T-helper 1 cell treated with Interleukin-12 subunit alpha and Interleukin-12 subunit beta and Interleukin-4 antibody, amounts not matched to agents 30 ng/mL and 1 ng/mL, for 36 hours (primary cell): Measurements from ENCODE around the gene KNSTRN. TPM values are rescaled to one million over a fixed set of nuclear protein-coding genes. Genes with fewer than 3 reads are reported as not detected.

ENCODE experiments used
- intact Hi-C: fragments of 100-400 bp; cut with micrococcal nuclease; formaldehyde crosslinking; loops from one replicate; pipeline ENCODE4 v1.15.1; 2024
- total RNA-seq: library from RNA; stranded (reverse); gene quantifications from 2 replicates; pipeline ENCODE4 v1.2.3, GENCODE V29; 2022

The KNSTRN gene
- 38.0 and 42.7 TPM in 2 replicates for total RNA-seq

- intact Hi-C loops: loop anchor here (1.0 to 5.0 kb wide), 11 partner anchors 15 to 379 kb away; partner anchors contain the start of genes CCDC32, DISP2, GCHFR and INAFM2
Observed at GRCh38 chr15:40382580-40383456, at the start of gene KNSTRN. Gene KNSTRN, plus strand, starts transcription at chr15:40382721. Its CDS starts 115 bp downstream, at chr15:40382836.

GRCh38 chr15:40333922-40334492 lies 48.5 kb upstream of the KNSTRN start:
- intact Hi-C loops: no loop called here

GRCh38 chr15:40334541-40334940 lies 48.0 kb upstream of the KNSTRN start:
- intact Hi-C loops: no loop called here

GRCh38 chr15:40334941-40335795 lies 47.4 kb upstream of the KNSTRN start:
- intact Hi-C loops: no loop called here

- intact Hi-C loops: no loop called here
Observed at GRCh38 chr15:40335938-40336743, 46.4 kb upstream of the KNSTRN start.

- intact Hi-C loops: no loop called here
Observed at GRCh38 chr15:40336744-40337122, 45.8 kb upstream of the KNSTRN start.

GRCh38 chr15:40337597-40337996 lies 44.9 kb upstream of the KNSTRN start:
- intact Hi-C loops: no loop called here

- intact Hi-C loops: loop anchor here (1.0 kb wide), 3 partner anchors 17 to 59 kb away; partner anchors contain the start of gene PLCB2
Observed at GRCh38 chr15:40338041-40338657, 44.4 kb upstream of the KNSTRN start.

- intact Hi-C loops: loop anchor here (1.0 kb wide), 3 partner anchors 18 to 60 kb away; partner anchors contain the start of gene PLCB2
Observed at GRCh38 chr15:40338921-40339620, 43.5 kb upstream of the KNSTRN start.

GRCh38 chr15:40339621-40339945 lies 42.9 kb upstream of the KNSTRN start:
- intact Hi-C loops: no loop called here

- intact Hi-C loops: no loop called here
Observed at GRCh38 chr15:40340038-40340739, 42.3 kb upstream of the KNSTRN start.

- intact Hi-C loops: no loop called here
Observed at GRCh38 chr15:40340740-40341400, 41.7 kb upstream of the KNSTRN start, which contains the start of gene CCDC9B. Gene CCDC9B, minus strand, starts transcription at chr15:40340939. Its CDS starts 120 bp downstream, at chr15:40340819.

- intact Hi-C loops: no loop called here
Observed at GRCh38 chr15:40342416-40343320, 39.9 kb upstream of the KNSTRN start.

- intact Hi-C loops: no loop called here
Observed at GRCh38 chr15:40343512-40343911, 39.0 kb upstream of the KNSTRN start.

GRCh38 chr15:40344217-40344616 lies 38.3 kb upstream of the KNSTRN start:
- intact Hi-C loops: loop anchor here (1.0 kb wide), 3 partner anchors 14 to 78 kb away; partner anchors contain the start of gene DISP2

GRCh38 chr15:40344631-40345120 lies 37.8 kb upstream of the KNSTRN start:
- intact Hi-C loops: loop anchor here (1.0 kb wide), 3 partner anchors 14 to 78 kb away; partner anchors contain the start of gene DISP2
